GM12878 (cell line): Measurements from ENCODE around the gene TMEM131L. TPM values are rescaled to one million over a fixed set of nuclear protein-coding genes. Genes with fewer than 3 reads are reported as not detected.

Source experiments
- CUX1 ChIP-seq: IDR thresholded peaks from 2 replicates; pipeline ENCODE4 v1.6.1; 2012; ENCODE audit warnings: improper control_type of control experiment, low read depth, low read length; ENCODE audit not compliant: insufficient replicate concordance
- POU2F2 ChIP-seq: IDR thresholded peaks from 3 replicates; pipeline ENCODE4 v1.6.1; 2011; ENCODE audit warnings: low read depth, mild to moderate bottlenecking, low read length, borderline replicate concordance
- RUNX3 ChIP-seq: IDR thresholded peaks from 2 replicates; pipeline ENCODE4 v1.6.1; 2012; ENCODE audit warnings: low read length, inconsistent platforms
- SPI1 ChIP-seq: IDR thresholded peaks from 2 replicates; pipeline ENCODE4 v1.6.1; 2011; ENCODE audit warnings: low read depth, mild to moderate bottlenecking, low read length, moderate library complexity, borderline replicate concordance; ENCODE audit not compliant: insufficient read depth
- polyA plus RNA-seq, 11 experiments: library from polyadenylated mRNA; depleted of rRNA in 4 of 11; unstranded in 6 of 11; stranded (reverse) in 5 of 11; fragments of >200 nt; fragmentation: Nextera tagmentation in 4 of 11; fragmentation: Illumina TruSeq in 1 of 11; extraction: Ambion mirVana in 4 of 11; extraction: Trizol in 1 of 11; gene quantifications; 1 replicate in 1 of 11; 2 replicates in 10 of 11; pipeline versions ENCODE4 v1.2.1 to v1.2.3, GENCODE V29; 2011 to 2016; ENCODE audit warnings: inconsistent platforms in 2 of 11, missing spikeins in 2 of 11, low read depth in 1 of 11
- total RNA-seq, 4 experiments: library from RNA; depleted of rRNA in 3 of 4; stranded (reverse); fragments of >200 nt in 3 of 4; fragmentation: Illumina TruSeq in 1 of 4; extraction: Trizol in 1 of 4; gene quantifications; 2 replicates each; pipeline versions ENCODE4 v1.2.1 to v1.2.3, GENCODE V29; 2013 to 2021

The TMEM131L gene
- total and polyA plus RNA-seq, 10 of the 15 experiments (the other 5 are each of a cell fraction or from before 2014, with no cell fraction given) = 8.5 to 101 (median 74.4) TPM

- TF ChIP-seq CUX1 (no peak), SPI1 (peak; percentile 69; the same call in 1 of the 2 replicates), RUNX3 (peak; percentile 85), POU2F2 (peak; percentile 83; the same call in 2 of the 3 replicates)
Observed at GRCh38 chr4:153560908-153561307, 94.7 kb downstream of the TMEM131L start (continued).
